HEK293 (cell line): ENCODE data around the gene FOXE3.

Source experiments
- CTCF ChIP-seq: fragments of 450-650 bp; formaldehyde crosslinking; IDR thresholded peaks from 2 replicates; pipeline ENCODE4 v1.5.1; 2016; ENCODE audit warnings: missing biosample characterization, missing genetic modification characterization
- ELK4 ChIP-seq: IDR thresholded peaks from 2 replicates; pipeline ENCODE4 v1.6.1; 2011; ENCODE audit warnings: mild to moderate bottlenecking, low read depth, low read length, borderline replicate concordance
- KLF1 ChIP-seq: fragments of 450-650 bp; formaldehyde crosslinking; IDR thresholded peaks from 2 replicates; pipeline ENCODE4 v1.5.1; 2016; ENCODE audit warnings: missing biosample characterization, missing genetic modification characterization
- KLF16 ChIP-seq: fragments of 450-650 bp; formaldehyde crosslinking; IDR thresholded peaks from 2 replicates; pipeline ENCODE4 v1.5.1; 2017; ENCODE audit warnings: missing biosample characterization, missing genetic modification characterization
- KLF17 ChIP-seq: fragments of 450-650 bp; formaldehyde crosslinking; IDR thresholded peaks from 2 replicates; pipeline ENCODE4 v1.5.1; 2016; ENCODE audit warnings: missing biosample characterization, missing genetic modification characterization
- MEIS1 ChIP-seq: sonication (generic); formaldehyde crosslinking; IDR thresholded peaks from 2 replicates; pipeline ENCODE4 v1.8.1; 2022; ENCODE audit warnings: missing genetic modification reagents, mild to moderate bottlenecking, borderline replicate concordance
- OSR2 ChIP-seq: fragments of 450-650 bp; formaldehyde crosslinking; IDR thresholded peaks from 2 replicates; pipeline ENCODE4 v1.5.1; 2016; ENCODE audit warnings: missing biosample characterization, missing genetic modification characterization
- PRDM4 ChIP-seq: fragments of 450-650 bp; formaldehyde crosslinking; IDR thresholded peaks from 2 replicates; pipeline ENCODE4 v1.5.1; 2017; ENCODE audit warnings: missing biosample characterization, missing genetic modification characterization
- ZNF175 ChIP-seq: fragments of 450-650 bp; formaldehyde crosslinking; IDR thresholded peaks from 2 replicates; pipeline ENCODE4 v1.5.1; 2016; ENCODE audit warnings: missing biosample characterization, missing genetic modification characterization
- ZNF311 ChIP-seq: fragments of 450-650 bp; formaldehyde crosslinking; IDR thresholded peaks from 2 replicates; pipeline ENCODE4 v1.5.1; 2017; ENCODE audit warnings: missing biosample characterization, missing genetic modification characterization, borderline replicate concordance
- ZNF362 ChIP-seq: fragments of 450-650 bp; formaldehyde crosslinking; IDR thresholded peaks from 2 replicates; pipeline ENCODE4 v1.5.1; 2016; ENCODE audit warnings: missing biosample characterization, missing genetic modification characterization
- ZNF555 ChIP-seq: fragments of 450-650 bp; formaldehyde crosslinking; conservative IDR thresholded peaks from 2 replicates; pipeline ENCODE4 v1.5.1; 2017; ENCODE audit warnings: missing biosample characterization, mild to moderate bottlenecking, missing genetic modification characterization, inconsistent platforms
- ZNF610 ChIP-seq: fragments of 450-650 bp; formaldehyde crosslinking; IDR thresholded peaks from 2 replicates; pipeline ENCODE4 v1.5.1; 2016; ENCODE audit warnings: missing biosample characterization, missing genetic modification characterization, borderline replicate concordance
- ZNF645 ChIP-seq: fragments of 450-650 bp; formaldehyde crosslinking; IDR thresholded peaks from 2 replicates; pipeline ENCODE4; 2016; ENCODE audit warnings: missing biosample characterization, missing genetic modification characterization
- ZNF677 ChIP-seq: fragments of 450-650 bp; IDR thresholded peaks from 2 replicates; pipeline ENCODE4 v1.5.0; 2018; ENCODE audit warnings: missing biosample characterization, mild to moderate bottlenecking, missing genetic modification characterization, moderate library complexity
- ZNF692 ChIP-seq: fragments of 450-650 bp; formaldehyde crosslinking; IDR thresholded peaks from 2 replicates; pipeline ENCODE4 v1.5.1; 2016; ENCODE audit warnings: missing biosample characterization, missing genetic modification characterization
- ZNF704 ChIP-seq: fragments of 450-650 bp; formaldehyde crosslinking; IDR thresholded peaks from 2 replicates; pipeline ENCODE4 v1.5.1; 2016; ENCODE audit warnings: missing biosample characterization, missing genetic modification characterization
- ZNF792 ChIP-seq: fragments of 450-650 bp; formaldehyde crosslinking; IDR thresholded peaks from 2 replicates; pipeline ENCODE4 v1.5.1; 2016; ENCODE audit warnings: missing biosample characterization, missing genetic modification characterization
- TF ChIP-seq, protein P1 (sequence below): fragments of 450-650 bp; formaldehyde crosslinking; IDR thresholded peaks from 2 replicates; pipeline ENCODE4 v1.5.1; 2017; ENCODE audit warnings: missing biosample characterization, missing genetic modification characterization
- TF ChIP-seq, protein P2 (sequence below): fragments of 450-650 bp; formaldehyde crosslinking; optimal IDR thresholded peaks from 2 replicates; pipeline ENCODE3; 2016; ENCODE audit warnings: missing biosample characterization, mild to moderate bottlenecking, missing genetic modification characterization

The FOXE3 gene

DNA sequence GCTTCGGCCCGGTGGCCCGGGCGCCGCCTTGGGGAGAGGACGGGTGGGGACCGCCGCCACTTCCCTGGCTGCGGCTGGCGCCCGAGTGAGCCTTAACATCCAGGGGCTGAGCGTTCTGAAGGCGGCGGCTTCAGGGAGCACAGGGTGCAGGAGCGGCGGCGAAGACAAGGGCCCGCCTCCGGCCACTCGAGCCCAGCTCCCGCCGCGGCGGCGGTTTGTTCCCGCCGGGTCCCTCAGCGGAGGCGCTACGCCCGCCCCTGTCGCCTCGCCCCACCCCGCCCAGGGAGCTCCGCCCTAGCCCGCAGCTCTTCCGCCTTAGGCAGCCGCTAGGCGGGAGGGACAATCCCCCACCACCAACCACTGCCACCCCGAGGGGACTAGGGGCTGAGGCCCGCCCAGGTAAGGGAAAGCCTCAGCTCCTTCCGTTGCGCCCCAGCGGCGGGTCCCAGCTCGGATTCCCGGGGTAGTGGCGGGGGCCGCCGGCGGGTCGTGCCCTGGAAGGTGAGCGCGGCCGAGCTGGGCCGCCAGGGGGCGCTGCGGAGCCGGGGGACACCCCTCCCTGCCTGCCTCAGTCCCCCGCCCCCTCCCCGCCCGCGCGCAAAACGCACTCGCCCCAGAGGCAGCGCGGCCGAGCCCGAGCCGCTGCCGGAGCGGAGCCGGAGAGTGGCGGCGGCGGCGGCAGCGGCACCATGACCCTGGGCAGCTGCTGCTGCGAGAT is 21.5 kb downstream of the FOXE3 start, which contains the start of gene FOXD2 (continued):
- TF ChIP-seq PRDM4 (tag by site-specific recombination) (no peak; the same call in 1 of the 2 replicates), ZNF175 (tag by site-specific recombination) (no peak), ZNF311 (tag by site-specific recombination) (no peak), ZNF555 (tag by site-specific recombination) (no peak), CTCF (tag by site-specific recombination) (peak; percentile 98), ZNF645 (tag by site-specific recombination) (no peak), KLF1 (peak; percentile 98), KLF17 (tag by site-specific recombination) (peak; percentile 94; the same call in 1 of the 2 replicates), ZNF677 (peak; percentile 39; the same call in 1 of the 2 replicates), OSR2 (tag by site-specific recombination) (peak; percentile 22; the same call in 1 of the 2 replicates), KLF16 (tag by site-specific recombination) (peak; percentile 49; the same call in 1 of the 2 replicates), ZNF692 (peak; percentile 85), ZNF362 (tag by site-specific recombination) (no peak), ZNF704 (tag by site-specific recombination) (no peak), MEIS1 (CRISPR knock-in tag) (no peak), ELK4 (no peak), ZNF792 (tag by site-specific recombination) (no peak), ZNF610 (tag by site-specific recombination) (peak; percentile 70; the same call in 1 of the 2 replicates)
- TF ChIP-seq, protein P1, sequence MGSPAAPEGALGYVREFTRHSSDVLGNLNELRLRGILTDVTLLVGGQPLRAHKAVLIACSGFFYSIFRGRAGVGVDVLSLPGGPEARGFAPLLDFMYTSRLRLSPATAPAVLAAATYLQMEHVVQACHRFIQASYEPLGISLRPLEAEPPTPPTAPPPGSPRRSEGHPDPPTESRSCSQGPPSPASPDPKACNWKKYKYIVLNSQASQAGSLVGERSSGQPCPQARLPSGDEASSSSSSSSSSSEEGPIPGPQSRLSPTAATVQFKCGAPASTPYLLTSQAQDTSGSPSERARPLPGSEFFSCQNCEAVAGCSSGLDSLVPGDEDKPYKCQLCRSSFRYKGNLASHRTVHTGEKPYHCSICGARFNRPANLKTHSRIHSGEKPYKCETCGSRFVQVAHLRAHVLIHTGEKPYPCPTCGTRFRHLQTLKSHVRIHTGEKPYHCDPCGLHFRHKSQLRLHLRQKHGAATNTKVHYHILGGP (tag by site-specific recombination): no peak
- TF ChIP-seq, protein P2, sequence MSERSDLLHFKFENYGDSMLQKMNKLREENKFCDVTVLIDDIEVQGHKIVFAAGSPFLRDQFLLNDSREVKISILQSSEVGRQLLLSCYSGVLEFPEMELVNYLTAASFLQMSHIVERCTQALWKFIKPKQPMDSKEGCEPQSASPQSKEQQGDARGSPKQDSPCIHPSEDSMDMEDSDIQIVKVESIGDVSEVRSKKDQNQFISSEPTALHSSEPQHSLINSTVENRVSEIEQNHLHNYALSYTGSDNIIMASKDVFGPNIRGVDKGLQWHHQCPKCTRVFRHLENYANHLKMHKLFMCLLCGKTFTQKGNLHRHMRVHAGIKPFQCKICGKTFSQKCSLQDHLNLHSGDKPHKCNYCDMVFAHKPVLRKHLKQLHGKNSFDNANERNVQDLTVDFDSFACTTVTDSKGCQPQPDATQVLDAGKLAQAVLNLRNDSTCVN: peak; percentile 84
